GM12875 (cell line): ENCODE measurements around the gene OR52M1.

ENCODE experiments used
- H3K4me3 ChIP-seq: one replicate; pipeline ENCODE4 v1.5.1; 2011; ENCODE audit warnings: low read depth, low read length, control low read depth
- TF ChIP-seq, protein P1 (sequence below): IDR thresholded peaks from 2 replicates; pipeline ENCODE4 v1.5.1; 2011; ENCODE audit warnings: low read depth, mild to moderate bottlenecking, control low read depth, inconsistent platforms, low read length, moderate library complexity, borderline replicate concordance; ENCODE audit not compliant: insufficient read depth

OR52M1 gene, protein sequence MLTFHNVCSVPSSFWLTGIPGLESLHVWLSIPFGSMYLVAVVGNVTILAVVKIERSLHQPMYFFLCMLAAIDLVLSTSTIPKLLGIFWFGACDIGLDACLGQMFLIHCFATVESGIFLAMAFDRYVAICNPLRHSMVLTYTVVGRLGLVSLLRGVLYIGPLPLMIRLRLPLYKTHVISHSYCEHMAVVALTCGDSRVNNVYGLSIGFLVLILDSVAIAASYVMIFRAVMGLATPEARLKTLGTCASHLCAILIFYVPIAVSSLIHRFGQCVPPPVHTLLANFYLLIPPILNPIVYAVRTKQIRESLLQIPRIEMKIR

DNA sequence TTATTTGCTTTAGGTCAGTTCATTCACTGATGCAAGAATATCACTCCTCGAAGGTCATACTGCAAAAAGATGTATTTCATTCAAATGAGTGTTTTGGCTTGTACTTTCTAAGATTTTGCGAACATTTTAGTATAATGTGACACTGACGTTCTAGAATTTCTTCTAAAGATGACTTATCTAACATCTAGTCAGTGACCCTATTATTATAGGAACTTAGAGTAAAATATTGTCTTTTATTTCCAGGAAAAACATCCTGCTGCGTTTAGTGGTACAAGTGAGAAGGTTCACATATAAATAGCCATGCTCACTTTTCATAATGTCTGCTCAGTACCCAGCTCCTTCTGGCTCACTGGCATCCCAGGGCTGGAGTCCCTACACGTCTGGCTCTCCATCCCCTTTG, at the start of gene OR52M1:
OR52M1 (plus strand) TSS at position 301 of the 400 bp plus-strand sequence; CDS start at position 301, 0 bp downstream.
- H3K4me3 ChIP-seq: no peak within 1 kb of the TSS
- TF ChIP-seq, protein P1, sequence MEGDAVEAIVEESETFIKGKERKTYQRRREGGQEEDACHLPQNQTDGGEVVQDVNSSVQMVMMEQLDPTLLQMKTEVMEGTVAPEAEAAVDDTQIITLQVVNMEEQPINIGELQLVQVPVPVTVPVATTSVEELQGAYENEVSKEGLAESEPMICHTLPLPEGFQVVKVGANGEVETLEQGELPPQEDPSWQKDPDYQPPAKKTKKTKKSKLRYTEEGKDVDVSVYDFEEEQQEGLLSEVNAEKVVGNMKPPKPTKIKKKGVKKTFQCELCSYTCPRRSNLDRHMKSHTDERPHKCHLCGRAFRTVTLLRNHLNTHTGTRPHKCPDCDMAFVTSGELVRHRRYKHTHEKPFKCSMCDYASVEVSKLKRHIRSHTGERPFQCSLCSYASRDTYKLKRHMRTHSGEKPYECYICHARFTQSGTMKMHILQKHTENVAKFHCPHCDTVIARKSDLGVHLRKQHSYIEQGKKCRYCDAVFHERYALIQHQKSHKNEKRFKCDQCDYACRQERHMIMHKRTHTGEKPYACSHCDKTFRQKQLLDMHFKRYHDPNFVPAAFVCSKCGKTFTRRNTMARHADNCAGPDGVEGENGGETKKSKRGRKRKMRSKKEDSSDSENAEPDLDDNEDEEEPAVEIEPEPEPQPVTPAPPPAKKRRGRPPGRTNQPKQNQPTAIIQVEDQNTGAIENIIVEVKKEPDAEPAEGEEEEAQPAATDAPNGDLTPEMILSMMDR: no peak

DNA sequence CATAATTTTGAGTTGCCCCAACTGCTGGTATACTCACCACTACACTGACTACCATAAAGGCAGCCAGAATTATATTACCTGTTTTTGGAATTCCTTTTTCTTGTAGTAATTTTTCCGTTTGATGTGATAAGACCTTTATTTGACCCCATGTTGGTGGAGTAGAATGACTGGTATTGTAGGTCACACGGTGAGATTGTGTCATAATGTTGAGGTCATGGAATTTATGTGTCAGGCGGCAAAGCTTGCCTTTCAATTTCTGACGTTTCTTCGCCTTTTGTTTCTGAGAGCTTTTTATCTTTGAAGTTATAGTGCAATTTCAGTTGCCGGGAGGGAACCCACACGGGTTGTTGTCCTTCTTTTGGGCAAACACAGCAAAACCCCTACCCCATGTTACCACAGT, 49.5 kb upstream of the OR52M1 start:
- no peak overlapping the region for H3K4me3 ChIP-seq
- TF ChIP-seq, protein P1: no peak

DNA sequence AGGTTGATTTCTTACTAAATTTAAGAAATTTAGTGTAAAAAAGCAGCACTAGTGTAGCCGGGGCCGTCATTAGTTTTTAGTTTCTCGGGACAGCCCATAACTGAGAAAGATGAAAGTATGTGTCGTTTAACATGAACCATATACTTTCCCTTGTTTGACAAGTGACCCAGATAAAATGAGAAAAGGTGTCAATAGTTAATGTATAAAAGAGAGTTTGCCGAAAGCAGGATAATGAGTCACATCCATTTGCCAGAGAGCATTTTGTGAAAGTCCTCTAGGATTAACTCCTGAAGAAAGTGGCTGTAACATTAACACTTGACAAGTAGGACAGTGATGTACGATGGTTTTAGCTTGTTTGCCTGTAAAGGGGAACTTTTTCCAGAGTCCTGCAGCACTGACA, 49.0 kb upstream of the OR52M1 start:
- H3K4me3 ChIP-seq: no peak overlapping the region
- TF ChIP-seq, protein P1: no peak

DNA sequence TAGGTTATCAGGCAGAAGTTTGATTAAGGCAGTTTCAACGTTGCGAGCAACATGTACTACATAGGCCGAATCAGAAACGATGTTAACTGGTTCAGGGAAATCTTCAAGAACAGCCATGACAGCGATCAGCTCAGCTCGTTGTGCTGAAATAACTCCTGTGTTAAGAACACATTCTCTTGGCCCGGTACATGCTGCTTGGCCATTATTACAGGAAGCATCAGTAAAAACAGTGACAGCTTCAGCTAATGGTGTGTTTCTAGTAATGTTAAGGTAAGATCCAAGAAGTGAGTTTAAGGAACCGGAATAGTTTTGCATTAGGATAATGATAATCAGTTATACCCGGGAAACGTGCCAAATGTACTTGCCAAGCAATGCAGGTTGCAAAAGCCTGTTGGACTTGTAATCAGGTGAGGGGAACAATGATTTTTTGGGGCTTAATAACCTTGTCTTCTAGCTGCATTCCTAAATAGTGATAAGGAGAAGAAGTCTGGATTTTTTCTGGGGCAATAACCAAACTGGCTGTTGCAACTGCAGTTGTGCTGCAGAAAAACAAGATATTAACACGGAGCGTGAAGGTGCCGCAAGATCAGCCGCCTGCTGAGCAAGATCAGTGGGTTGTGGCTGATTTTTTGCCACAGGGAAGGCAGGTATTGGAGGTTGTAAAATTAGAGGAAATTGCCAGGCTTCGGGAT, 48.3 kb upstream of the OR52M1 start:
- no peak overlapping the region for H3K4me3 ChIP-seq
- TF ChIP-seq, protein P1: no peak

DNA sequence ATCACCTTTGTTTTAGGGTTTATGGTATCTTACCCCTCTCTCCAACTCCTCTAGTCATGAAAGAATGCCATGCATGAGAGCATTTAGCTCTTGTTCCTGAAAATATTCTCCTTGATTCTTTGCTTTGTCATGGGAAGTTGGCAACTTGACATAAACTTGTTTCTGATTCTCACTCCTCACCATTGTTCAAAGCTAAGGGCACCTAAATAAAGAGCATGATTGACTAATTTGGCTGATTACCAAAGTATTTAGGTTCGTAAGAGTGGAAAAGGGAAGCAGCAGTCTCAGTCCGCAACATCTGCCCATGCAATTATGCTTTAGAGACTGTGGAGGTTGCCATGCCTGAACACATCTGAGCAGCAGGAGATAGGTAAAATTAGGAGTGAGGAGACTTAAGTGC, 36.1 kb upstream of the OR52M1 start:
- H3K4me3 ChIP-seq: no peak overlapping the region
- TF ChIP-seq, protein P1: no peak

DNA sequence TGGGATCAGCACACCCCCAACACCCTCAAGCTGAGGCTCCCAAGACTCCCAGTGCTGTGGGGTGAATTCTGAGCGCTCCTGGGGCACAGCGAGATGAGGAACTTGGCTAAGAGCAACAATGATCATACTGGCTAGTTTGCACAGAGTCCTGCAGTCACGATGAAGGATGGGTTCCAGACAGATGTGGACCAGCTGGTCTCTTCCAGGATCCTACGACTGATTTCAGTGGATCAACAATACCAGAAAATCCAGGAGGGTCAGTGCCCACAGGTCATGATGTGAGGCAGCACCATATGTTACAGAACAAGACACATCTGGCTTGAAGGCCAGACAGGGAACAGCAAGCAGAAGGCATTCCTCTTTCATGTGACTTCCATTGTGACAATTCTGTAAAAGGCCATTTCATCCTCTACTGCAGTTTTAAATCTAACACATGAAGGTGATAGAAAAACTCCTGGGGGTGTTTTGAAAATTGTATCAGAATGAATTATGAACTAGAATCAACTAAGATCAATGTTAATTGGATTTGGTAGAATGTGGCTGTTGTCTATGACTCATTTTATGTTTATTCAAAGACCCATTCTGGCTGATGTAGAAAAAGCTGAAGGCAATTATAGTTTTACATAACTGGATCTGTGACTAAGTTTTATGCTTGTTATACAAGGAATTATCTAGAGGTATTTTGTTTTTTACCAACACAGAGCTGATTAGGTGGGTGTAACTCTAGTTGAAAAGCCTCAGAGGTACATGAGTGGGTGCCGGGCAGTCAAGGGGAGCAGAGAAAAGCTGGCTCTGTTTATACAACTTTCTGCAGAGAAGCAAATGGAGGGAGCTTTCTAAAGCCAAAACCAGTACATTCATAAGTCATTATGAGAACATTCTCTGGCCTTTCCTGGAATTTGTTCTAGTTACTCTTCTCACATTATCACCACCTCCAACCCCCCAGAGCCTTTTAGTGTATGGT, 33.4 kb upstream of the OR52M1 start:
- H3K4me3 ChIP-seq: no peak overlapping the region
- TF ChIP-seq, protein P1: no peak
